GM19043 (cell line): ENCODE results near the gene MRPL52.
"Not testable (repeated sequence)": the region's sequence is repeated elsewhere in the genome, so short reads cannot be mapped to it uniquely, and the experiment has no call there.

Source experiments
- ATAC-seq: cut with Tn5 transposase; IDR thresholded peaks from one replicate; pipeline ENCODE4 v1.9.1; 2021; ENCODE audit warnings: low read depth; ENCODE audit not compliant: unreplicated experiment

The MRPL52 gene

DNA sequence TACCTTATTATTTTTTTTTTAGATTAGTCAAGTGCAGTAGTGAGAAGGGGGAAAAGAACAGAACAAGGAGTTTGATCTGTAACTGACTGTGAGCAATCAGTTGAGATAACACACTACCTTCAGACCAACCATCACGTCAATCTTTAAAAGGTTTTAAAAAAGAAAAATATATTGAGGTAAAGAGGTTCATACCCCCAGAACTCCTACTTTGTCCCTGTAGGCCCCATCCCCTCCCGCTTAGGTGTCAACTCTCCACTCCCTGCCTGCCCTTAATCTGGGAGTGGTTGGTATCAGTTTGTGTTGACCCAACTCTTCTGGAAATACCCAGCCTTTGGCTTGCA lies 22.9 kb downstream of the MRPL52 start:
- ATAC-seq: no peak

GRCh38 chr14:22852940-22853767 lies 23.5 kb downstream of the MRPL52 start:
- ATAC-seq: no peak

DNA sequence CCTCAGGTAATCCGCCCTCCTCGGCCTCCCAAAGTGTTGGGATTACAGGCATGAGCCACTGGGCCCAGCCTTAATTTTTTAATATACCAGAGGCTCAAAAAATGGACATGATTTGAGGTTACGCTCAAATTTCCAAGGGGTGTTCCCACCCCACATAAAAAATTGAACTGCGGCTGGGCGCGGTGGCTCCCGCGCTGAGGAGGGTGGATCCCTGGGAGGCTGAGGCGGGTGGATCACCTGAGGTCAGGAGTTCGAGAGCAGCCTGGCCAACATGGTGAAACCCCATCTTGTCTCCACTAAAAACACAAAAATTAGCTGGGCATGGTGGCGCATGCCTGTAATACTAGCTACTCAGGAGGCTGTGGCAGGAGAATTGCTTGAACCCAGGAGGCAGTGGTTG lies 24.6 kb downstream of the MRPL52 start:
- ATAC-seq: not testable (repeated sequence)

- ATAC-seq: no peak
Measured at GRCh38 chr14:22854963-22855724, 25.5 kb downstream of the MRPL52 start.

- ATAC-seq: no peak
Measured at GRCh38 chr14:22856428-22856827, 26.7 kb downstream of the MRPL52 start.

GRCh38 chr14:22860377-22860776 lies 30.7 kb downstream of the MRPL52 start:
- ATAC-seq: not testable (repeated sequence)

DNA sequence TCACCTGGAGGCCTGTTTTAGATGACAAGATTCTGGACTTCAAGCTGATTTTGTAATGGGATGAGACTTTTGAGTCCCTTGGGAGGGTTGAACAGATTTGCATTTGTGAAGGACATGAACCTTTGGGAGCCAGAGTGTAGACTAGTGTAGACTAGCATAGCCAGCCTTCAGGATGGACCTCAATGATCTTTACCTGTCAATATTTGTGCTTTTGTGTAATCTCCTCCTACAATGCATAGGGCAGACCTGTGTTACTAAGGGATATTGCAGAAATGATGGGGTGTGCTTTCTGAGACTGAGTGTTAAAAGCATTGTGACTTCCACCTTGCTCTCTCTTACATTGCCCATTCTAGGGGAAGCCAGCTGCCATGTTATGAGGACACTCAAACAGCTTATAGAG lies 32.0 kb downstream of the MRPL52 start:
- no peak for ATAC-seq

DNA sequence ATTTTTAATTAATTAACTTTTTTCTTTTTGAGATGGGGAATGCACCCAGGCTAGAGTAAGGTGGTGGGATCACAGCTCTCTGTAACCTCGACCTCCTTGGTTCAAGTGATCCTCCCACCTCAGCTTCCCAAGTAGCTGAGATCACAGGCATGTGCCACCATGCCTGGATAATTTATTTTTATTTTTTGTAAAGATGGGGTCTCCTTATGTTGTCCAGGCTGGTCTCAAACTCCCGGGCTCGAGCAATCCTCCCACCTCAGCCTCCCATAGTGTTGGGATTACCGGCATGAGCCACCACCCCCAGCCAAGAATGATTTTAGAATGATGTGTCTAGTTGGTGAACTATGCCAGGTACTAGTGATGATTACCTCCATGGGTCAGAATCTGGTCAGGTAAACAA lies 35.3 kb downstream of the MRPL52 start:
- no peak for ATAC-seq

DNA sequence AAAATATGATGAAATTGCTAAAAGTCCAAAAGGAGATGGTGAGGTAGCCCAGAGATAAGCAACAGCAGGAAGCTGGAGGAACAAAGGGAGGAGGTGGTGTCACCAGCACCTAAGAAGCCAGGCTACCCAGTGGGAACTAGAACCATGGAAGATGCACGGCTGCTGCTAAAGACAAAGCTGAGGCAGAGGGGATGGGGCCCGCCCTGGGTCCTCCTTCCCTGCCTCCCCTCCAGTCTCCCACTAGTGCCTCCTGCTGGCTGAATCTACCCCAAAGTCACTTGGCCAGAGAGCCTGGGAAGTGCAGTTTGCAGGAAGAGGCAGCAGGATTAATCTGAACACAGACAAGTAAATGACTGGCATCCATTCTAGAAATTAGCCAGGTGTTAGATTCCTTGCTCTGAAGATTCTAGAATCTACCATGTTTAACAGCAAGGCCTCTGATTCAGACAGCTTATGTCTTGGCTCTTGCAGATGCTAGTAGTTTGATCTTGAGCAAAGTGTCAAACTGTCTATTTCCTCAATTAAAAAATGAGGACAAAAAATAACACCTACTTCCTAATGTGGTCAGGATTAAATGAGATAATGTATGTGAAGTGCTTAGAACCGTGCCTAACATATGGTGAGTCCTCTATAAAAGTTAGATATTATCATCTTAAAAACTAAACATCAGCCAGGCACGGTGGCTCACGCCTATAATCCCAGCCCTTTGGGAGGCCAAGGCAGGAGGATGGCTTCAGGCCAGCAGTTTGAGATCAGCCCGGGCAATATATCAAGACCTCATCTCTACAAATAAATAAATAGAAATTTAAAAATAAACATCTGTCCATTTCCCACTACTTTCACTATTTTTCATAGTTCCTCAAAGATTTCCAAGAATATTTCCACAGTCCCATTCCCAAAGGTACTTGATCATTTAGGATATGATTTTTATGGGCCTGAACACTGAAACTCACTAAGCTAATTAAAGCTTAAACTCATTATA lies 36.0 kb downstream of the MRPL52 start:
- no peak for ATAC-seq

DNA sequence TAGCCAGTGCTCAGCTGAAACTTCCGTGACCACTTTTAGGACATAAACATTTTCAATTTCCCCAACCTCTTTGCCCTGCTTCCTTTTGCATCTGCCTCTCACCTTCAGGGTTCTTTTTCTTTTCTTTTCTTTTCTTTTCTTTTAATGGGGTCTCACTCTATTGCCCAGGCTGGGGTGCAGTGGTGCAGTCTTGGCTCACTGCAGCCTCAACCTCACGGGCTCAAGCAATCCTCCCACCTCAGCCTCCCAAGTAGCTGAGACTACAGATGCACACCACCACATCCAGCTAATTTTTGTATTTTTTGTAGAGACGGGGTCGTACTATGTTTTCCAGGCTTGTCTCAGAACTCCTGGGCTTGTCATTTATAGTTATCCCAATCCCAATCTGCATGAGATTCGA lies 37.2 kb downstream of the MRPL52 start:
- no peak for ATAC-seq

- peak; percentile 56 for ATAC-seq
Measured at GRCh38 chr14:22870811-22871223, 41.1 kb downstream of the MRPL52 start.

GRCh38 chr14:22871224-22872032 lies 41.7 kb downstream of the MRPL52 start, which contains the start of gene LRP10:
TSS of gene LRP10 (plus strand) at chr14:22871740. CDS start at chr14:22872304, 564 bp downstream.
- ATAC-seq: peak; percentile 68

DNA sequence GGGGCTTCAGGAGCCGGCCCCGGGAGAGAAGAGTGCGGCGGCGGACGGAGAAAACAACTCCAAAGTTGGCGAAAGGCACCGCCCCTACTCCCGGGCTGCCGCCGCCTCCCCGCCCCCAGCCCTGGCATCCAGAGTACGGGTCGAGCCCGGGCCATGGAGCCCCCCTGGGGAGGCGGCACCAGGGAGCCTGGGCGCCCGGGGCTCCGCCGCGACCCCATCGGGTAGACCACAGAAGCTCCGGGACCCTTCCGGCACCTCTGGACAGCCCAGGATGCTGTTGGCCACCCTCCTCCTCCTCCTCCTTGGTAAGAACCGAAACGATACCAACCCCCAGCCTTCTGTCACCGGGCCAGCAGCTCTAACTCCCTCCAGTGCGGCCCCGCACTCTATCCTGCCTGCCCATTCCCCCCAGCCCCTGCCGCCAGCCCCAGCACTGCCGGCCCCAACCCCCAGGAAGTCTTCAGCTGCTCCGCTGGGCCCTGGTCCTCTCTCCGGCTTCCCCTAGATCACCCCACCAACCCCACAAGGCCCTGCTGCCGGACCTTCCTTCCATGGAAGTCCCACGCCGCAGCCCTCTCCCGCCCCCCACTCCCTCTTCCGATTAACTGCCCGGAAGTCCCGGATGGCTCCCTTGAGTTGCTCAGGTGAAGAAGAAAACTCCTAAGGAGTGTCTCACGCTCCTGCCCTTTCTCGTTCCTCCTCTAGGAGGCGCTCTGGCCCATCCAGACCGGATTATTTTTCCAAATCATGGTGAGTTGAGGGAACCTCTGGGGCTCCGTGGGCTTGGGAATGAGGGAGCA lies 42.5 kb downstream of the MRPL52 start:
- no peak for ATAC-seq

DNA sequence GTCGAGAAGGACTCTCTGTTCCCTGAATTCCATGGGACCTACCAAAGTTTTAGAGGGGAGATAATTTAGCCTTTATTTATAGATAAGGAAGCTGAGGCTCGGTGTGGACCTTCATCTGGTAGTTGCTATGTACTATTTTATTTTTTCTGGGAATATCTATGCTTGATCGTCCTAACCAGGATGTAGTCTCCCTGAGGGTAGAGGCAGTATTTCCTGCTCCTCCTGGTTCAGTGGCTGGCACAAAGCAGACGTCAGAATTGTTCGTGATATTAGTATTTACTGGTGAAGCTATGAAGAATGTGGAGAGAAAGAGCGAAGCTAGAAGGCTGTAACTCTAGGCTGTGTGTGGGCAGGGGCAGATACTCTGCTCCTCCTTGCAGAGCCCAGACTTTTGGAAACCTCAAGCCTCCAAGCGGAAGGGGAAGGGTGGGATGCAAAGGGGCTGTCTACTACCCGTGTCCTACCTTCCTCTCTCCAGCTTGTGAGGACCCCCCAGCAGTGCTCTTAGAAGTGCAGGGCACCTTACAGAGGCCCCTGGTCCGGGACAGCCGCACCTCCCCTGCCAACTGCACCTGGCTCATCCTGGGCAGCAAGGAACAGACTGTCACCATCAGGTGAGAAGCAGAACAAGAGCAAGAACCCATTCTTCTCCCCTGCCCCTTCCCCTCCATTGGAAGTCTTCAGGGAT lies 43.3 kb downstream of the MRPL52 start:
- ATAC-seq: no peak

GRCh38 chr14:22875003-22875747 lies 45.5 kb downstream of the MRPL52 start:
- ATAC-seq: no peak

GRCh38 chr14:22875748-22876319 lies 46.1 kb downstream of the MRPL52 start:
- ATAC-seq: no peak

GRCh38 chr14:22877000-22877501 lies 47.4 kb downstream of the MRPL52 start:
- no peak for ATAC-seq
